Lung (tissue), 12 donors: ENCODE results near the gene HAPSTR1. TPM values are rescaled to one million over a fixed set of nuclear protein-coding genes. Genes with fewer than 3 reads are reported as not detected.

ENCODE experiments used
- ATAC-seq: fragments of 200-7000 bp; cut with Tn5 transposase; one replicate; pipeline ENCODE4 v1.9.1; 2020; ENCODE audit warnings: moderate number of reproducible peaks; ENCODE audit not compliant: insufficient read depth, low FRiP score
- DNase-seq, 3 donors: peaks; one replicate each; pipeline ENCODE4 v3.0.0-alpha.2; 2013 to 2017
- H3K27ac ChIP-seq, 2 donors: one replicate each; pipeline ENCODE4 v1.5.1; 2013; ENCODE audit warnings: mild to moderate bottlenecking in 2 of 2, moderate library complexity in 2 of 2, control low read depth in 1 of 2, inconsistent platforms in 1 of 2, low read depth in 1 of 2, low read length in 1 of 2
- H3K27me3 ChIP-seq, 3 donors: one replicate each; pipeline ENCODE4 v1.5.1; 2013; ENCODE audit warnings: low read length in 2 of 3; ENCODE audit not compliant: control insufficient read depth in 3 of 3, insufficient read depth in 3 of 3
- H3K36me3 ChIP-seq, 4 donors: one replicate each; pipeline ENCODE4 v1.5.1; 2013; ENCODE audit warnings: low read length in 4 of 4, mild to moderate bottlenecking in 1 of 4, moderate library complexity in 1 of 4; ENCODE audit not compliant: control insufficient read depth in 4 of 4, insufficient read depth in 4 of 4
- H3K4me1 ChIP-seq, 5 donors: one replicate each; pipeline ENCODE4 v1.5.1; 2013; ENCODE audit warnings: low read length in 5 of 5, mild to moderate bottlenecking in 2 of 5, moderate library complexity in 1 of 5; ENCODE audit not compliant: control insufficient read depth in 5 of 5, insufficient read depth in 5 of 5
- H3K4me3 ChIP-seq: one replicate; pipeline ENCODE4 v1.5.1; 2013; ENCODE audit warnings: mild to moderate bottlenecking, control low read depth, moderate library complexity
- H3K9ac ChIP-seq, 2 donors: one replicate each; pipeline ENCODE4 v1.5.1; 2013; ENCODE audit warnings: low read length in 2 of 2, control low read depth in 1 of 2; ENCODE audit not compliant: insufficient read depth in 1 of 2
- H3K9me3 ChIP-seq, 4 donors: one replicate each; pipeline ENCODE4 v1.5.1; 2013; ENCODE audit warnings: low read length in 3 of 4, mild to moderate bottlenecking in 1 of 4, moderate library complexity in 1 of 4; ENCODE audit not compliant: control insufficient read depth in 4 of 4, insufficient read depth in 3 of 4
- WGBS, 2 donors: extraction: QIAGEN DNeasy Blood & Tissue Kit; methylation state at CpG; one replicate each; pipeline ENCODE4 v1.1.7; 2013; 5-methylcytosine and 5-hydroxymethylcytosine counted together
- polyA plus RNA-seq, 2 donors: library from polyadenylated mRNA; stranded (reverse); fragments of 200-250 nt; gene quantifications; one replicate each; pipeline ENCODE4 v1.2.1, GENCODE V29; 2013
- total RNA-seq, 2 donors: library from RNA; depleted of rRNA in 1 of 2; stranded (reverse); fragments of >200 nt in 1 of 2; gene quantifications; one replicate each; pipeline ENCODE4 v1.2.1, GENCODE V29; 2014 to 2021
- TF ChIP-seq, protein P1 (sequence below): IDR thresholded peaks from 2 replicates; pipeline ENCODE4 v1.5.1; 2012; ENCODE audit warnings: mild to moderate bottlenecking; ENCODE audit errors: control extremely low read depth, extremely low read depth
- donor health status: control.
- donor health status: control.
- donor health status: Bipolar disorder and iron deficiency.
- donor health status: healthy.
- donor health status: DM: yes; HTN: yes; CAD: no.

HAPSTR1 gene
- total and polyA plus RNA-seq, 4 donors = 10.1 to 81.7 (median 40.6) TPM

DNA sequence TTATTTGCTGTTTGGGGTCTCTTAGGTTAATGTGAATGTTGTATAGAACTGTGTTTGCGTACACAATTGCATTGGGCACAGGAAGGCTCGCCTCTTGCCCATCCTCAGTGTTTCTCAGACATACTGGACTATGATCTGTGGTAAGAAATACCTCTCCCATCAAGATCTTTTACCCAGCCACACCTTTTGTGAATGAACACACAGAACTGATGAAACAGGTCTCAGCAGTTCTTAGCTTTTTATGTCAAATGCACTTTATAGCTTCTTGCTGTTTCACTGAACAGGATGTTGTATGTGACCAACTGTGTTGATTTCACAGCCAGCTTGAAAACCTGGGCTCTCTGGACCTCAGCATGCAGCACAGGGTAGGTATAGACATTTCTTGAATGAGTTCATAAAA, 31.5 kb downstream of the HAPSTR1 start:
- H3K9ac ChIP-seq = no peak overlapping the region
- H3K4me1 ChIP-seq = peaks cover 0 to 19% (median 0%) of the 10 kb centered on the region in 5 donors
- no peak overlapping the region for H3K27ac ChIP-seq
- TF ChIP-seq, protein P1, sequence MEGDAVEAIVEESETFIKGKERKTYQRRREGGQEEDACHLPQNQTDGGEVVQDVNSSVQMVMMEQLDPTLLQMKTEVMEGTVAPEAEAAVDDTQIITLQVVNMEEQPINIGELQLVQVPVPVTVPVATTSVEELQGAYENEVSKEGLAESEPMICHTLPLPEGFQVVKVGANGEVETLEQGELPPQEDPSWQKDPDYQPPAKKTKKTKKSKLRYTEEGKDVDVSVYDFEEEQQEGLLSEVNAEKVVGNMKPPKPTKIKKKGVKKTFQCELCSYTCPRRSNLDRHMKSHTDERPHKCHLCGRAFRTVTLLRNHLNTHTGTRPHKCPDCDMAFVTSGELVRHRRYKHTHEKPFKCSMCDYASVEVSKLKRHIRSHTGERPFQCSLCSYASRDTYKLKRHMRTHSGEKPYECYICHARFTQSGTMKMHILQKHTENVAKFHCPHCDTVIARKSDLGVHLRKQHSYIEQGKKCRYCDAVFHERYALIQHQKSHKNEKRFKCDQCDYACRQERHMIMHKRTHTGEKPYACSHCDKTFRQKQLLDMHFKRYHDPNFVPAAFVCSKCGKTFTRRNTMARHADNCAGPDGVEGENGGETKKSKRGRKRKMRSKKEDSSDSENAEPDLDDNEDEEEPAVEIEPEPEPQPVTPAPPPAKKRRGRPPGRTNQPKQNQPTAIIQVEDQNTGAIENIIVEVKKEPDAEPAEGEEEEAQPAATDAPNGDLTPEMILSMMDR = no peak
- no peaks in the 10 kb centered on the region for H3K27me3 ChIP-seq
- no peaks in the 10 kb centered on the region for H3K9me3 ChIP-seq
- no peak overlapping the region for H3K4me3 ChIP-seq
- ATAC-seq = no peak
- DNase-seq = no peak
- peaks cover 0 to 28% (median 16%) of the 10 kb centered on the region in 4 donors for H3K36me3 ChIP-seq
- WGBS, 2 donors = 75 to 94% methylated on average over 2 of the region's 2 CpGs

DNA sequence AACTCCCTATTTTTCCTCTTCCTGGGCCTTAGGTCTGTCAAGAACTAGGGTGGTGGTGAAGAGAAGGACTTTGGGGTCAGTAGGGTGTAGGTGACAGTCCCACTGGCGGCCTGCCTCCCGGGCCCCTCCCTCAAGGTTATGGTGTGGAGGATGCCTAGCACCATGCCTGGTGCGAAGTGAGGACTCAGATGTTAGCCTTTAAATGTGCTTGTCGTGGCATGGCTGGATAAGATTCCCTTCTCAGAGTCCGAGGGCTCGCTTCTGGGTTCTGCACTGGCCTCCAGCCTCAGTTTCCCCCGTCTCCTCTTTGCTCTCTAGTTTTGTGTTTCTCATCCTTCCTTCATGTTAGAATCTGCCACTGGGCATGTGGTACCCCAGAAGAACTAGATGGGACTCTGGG, 32.0 kb downstream of the HAPSTR1 start:
- H3K4me1 ChIP-seq = peaks cover 0 to 21% (median 0%) of the 10 kb centered on the region in 5 donors
- no peak overlapping the region for H3K4me3 ChIP-seq
- H3K27ac ChIP-seq = no peak overlapping the region
- no peaks in the 10 kb centered on the region for H3K9me3 ChIP-seq
- no peak overlapping the region for H3K9ac ChIP-seq
- H3K27me3 ChIP-seq = no peaks in the 10 kb centered on the region
- WGBS, 2 donors = 97 to 98% methylated on average over 7 of the region's 7 CpGs
- ATAC-seq = no peak
- no peak for DNase-seq
- TF ChIP-seq, protein P1 = no peak
- H3K36me3 ChIP-seq = peaks cover 0 to 26% (median 16%) of the 10 kb centered on the region in 4 donors

DNA sequence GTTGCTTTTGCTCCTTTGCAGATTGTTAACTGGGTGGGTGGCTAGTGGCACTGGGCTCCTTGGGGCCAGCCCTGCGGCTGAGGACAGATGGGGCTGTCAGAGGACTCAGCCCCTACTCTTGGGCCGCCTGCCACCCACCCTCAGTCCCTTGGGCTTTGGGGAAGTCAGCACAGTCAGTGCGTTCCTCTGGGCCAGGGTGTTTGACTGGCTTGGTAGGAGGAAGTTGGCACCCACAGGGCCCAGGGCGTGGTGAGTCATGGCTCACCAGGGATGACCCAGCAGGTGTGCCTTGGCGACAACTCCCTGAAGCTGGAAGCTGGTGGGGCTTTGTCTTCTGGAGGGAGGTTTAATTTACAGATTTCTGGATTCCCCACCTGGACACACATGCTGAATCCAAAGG, 32.4 kb downstream of the HAPSTR1 start:
- Histone ChIP-seq H3K4me1 (peaks cover 0 to 21% (median 0%) of the 10 kb centered on the region in 5 donors), H3K27me3 (no peaks in the 10 kb centered on the region), H3K9ac (no peak overlapping the region), H3K9me3 (no peaks in the 10 kb centered on the region), H3K27ac (peak overlapping the region in 1 of 2 donors; percentile 43), H3K36me3 (peaks cover 0 to 22% (median 16%) of the 10 kb centered on the region in 4 donors), H3K4me3 (no peak overlapping the region)
- 36 to 51% methylated on average over 5 of the region's 5 CpGs for WGBS, 2 donors
- DNase-seq (no peak), ATAC-seq (peak; percentile 69)
- TF ChIP-seq, protein P1 = no peak

DNA sequence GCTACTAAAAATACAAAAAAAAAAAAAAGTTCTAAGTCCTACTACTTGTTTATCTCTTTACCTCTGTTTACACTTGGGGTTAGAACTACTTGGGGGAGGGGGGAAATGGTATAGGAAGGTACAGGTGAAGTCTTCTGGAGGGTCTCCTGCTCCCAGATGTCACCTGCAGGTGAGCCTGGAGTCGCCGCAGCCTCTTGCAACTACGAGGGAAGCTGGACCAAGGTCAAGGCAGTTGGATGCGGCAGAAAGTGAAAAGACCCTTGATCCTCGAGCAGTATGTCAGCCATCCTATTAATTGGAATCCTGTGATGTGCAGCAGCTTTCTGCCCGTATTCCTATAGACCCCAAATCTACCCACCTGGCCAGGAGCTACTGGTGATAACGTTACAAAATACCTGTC, 33.0 kb downstream of the HAPSTR1 start:
- TF ChIP-seq, protein P1 = no peak
- no peaks in the 10 kb centered on the region for H3K9me3 ChIP-seq
- no peak overlapping the region for H3K4me3 ChIP-seq
- H3K27me3 ChIP-seq = no peaks in the 10 kb centered on the region
- ATAC-seq (no peak), DNase-seq (no peak)
- peaks cover 0 to 21% (median 0%) of the 10 kb centered on the region in 5 donors for H3K4me1 ChIP-seq
- H3K27ac ChIP-seq = no peak overlapping the region
- WGBS, 2 donors = 93 to 97% methylated on average over 7 of the region's 7 CpGs
- peaks cover 0 to 22% (median 16%) of the 10 kb centered on the region in 4 donors for H3K36me3 ChIP-seq
- H3K9ac ChIP-seq = no peak overlapping the region
